Omental fat pad (tissue), 4 donors: ENCODE results near the gene PISD. TPM values are rescaled to one million over a fixed set of nuclear protein-coding genes. Genes with fewer than 3 reads are reported as not detected.
"Not testable (repeated sequence)": the region's sequence is repeated elsewhere in the genome, so short reads cannot be mapped to it uniquely, and the experiment has no call there.

Experiments
- ATAC-seq: fragments of 150-250 bp; one replicate; pipeline ENCODE4 v1.9.1; 2016; ENCODE audit warnings: mild to moderate bottlenecking, moderate library complexity; ENCODE audit not compliant: low FRiP score
- DNase-seq: peaks from one replicate; pipeline ENCODE4 v3.0.0-alpha.2; 2019; ENCODE audit warnings: low spot score
- CTCF ChIP-seq, 3 donors: fragments of 450-650 bp; IDR thresholded peaks; one replicate each; pipeline ENCODE4 v1.5.1; 2016 to 2017; ENCODE audit warnings: antibody characterized with exemption in 3 of 3, mild to moderate bottlenecking in 3 of 3, moderate library complexity in 2 of 3
- total RNA-seq, 4 donors: library from RNA; depleted of rRNA; stranded (reverse); fragments of >200 nt; gene quantifications; one replicate each; pipeline ENCODE4 v1.1.0, GENCODE V29; 2016

PISD gene
- 100 to 1,000 TPM in 3 of 4 donors, 10 to 100 TPM in 1; 55.2 to 165 (median 122) TPM for total RNA-seq

DNA sequence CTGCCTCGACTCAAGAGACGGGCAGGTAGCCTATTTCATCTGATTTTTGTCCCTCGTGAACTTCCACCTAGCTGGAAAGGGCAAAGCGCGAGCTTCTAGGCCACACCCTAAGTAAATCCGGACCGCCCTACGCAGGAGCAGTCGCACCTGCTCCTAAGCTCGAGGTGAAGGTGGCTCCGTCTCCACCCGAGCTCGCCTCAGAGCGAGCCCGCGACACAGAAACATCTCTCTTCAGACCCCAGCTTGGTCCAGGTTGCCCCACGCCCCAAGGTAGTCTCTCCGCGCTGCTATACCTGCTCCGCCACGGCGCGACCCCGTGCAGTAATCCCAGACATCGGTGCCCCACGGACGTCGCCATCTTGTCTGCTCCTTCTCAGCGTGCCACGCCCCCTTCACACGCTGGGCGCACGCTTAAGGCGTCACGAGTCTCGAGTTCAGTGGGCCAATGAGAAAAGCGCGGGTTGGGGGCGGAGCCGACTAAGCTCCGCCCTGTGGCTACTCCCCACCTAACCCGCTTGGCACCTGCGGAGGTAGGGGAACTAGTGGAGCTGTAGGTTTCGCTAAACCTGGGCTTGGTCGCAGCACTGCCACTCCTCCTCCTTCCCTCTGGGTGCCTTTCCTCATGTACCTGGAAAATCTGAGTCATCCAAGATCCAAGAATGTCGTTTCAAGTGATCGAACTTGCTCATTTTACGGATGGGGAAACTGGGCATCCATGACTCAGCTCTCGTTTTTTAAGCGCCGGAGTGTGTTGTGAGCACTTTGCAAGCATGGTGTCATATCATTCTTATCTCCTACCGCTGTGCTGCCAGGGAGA, at the start of gene PISD:
PISD (minus strand) TSS at position 365 of the 817 bp plus-strand sequence; CDS start at position 358, 7 bp downstream.
- no peak for TF ChIP-seq CTCF (IDR thresholded peaks at IDR 0.05)
- ATAC-seq, result peak; percentile 84
- DNase-seq, result peak; percentile 89

DNA sequence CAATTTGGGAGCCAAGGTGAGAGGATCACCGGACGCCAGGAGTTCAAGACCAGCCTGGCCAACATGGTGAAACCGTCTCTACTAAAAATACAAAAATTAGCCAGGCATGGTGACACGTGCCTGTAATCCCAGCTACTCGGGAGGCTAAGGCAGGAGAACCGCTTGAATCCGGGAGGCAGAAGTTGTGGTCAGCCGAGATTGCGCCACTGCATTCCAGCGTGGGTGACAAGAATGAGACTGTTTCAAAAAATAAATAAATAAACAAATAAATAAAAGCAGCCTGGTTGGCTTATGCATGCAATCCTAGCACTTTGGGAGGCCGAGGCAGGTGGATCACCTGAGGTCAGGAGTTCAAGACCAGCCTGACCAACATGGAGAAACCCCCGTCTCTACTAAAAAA, 49.2 kb upstream of the PISD start:
- ATAC-seq, result not testable (repeated sequence)

DNA sequence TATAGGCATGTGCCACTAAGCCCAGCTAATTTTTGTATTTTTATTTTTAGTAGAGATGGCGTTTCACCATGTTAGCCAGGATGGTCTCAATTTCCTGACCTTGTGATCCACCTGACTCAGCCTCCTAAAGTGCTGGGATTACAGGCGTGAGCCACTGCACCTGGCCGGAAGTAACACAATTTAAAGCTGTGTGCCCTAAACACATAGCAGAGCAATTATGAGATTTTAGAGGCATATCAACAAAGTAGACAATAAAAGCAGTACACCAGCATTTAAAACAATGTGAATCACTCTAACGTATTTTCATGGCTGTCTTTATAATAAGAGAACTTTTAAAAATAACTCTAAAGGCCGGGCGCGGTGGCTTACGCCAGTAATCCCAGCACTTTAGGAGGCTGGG, 45.5 kb upstream of the PISD start:
- TF ChIP-seq CTCF (IDR thresholded peaks at IDR 0.05), result no peak
- DNase-seq (no peak), ATAC-seq (no peak)

More for the DNA sequence above, 49.2 kb upstream of the PISD start:
- not testable (repeated sequence) for DNase-seq

GRCh38 chr22:31695423-31695822, 33.4 kb upstream of the PISD start:
- no peak for ATAC-seq
- TF ChIP-seq CTCF (IDR thresholded peaks at IDR 0.05), result no peak
- DNase-seq, result no peak

GRCh38 chr22:31694046-31694445, 32.0 kb upstream of the PISD start:
- DNase-seq, ATAC-seq: not testable (repeated sequence)

DNA sequence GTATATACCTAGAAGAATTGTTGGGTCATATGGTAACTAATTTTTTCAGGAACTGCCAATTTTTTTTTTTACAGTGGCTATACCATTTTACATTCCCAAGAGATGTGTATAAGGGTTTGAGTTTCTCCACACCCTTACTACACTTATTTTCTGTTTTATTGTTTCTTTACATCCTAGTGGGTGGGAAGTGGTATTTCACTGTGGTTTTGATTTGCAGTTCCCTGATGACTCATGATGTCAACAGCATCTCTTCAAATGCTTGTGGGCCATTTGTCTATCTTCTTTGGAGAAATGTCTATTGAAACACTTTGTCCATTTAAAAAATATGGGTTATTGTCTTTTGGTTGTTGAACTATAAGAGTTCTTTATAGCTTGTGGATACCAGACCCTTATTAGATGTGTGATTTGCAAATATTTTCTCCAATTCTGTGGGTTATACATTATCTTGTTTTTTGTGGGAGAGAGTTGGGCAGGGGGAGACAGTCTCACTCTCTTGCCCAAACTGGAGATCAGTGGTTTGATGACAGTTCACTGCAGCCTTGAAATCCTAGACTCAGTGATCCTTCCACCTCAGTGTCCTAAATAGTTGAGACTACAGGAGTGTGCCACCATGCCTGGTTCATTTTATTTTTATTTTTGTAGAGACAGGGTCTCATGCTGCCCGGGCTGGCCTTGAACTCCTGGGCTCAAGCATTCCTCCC, 30.3 kb upstream of the PISD start:
- no peak for ATAC-seq
- DNase-seq, result no peak
- no peak for TF ChIP-seq CTCF (IDR thresholded peaks at IDR 0.05)

DNA sequence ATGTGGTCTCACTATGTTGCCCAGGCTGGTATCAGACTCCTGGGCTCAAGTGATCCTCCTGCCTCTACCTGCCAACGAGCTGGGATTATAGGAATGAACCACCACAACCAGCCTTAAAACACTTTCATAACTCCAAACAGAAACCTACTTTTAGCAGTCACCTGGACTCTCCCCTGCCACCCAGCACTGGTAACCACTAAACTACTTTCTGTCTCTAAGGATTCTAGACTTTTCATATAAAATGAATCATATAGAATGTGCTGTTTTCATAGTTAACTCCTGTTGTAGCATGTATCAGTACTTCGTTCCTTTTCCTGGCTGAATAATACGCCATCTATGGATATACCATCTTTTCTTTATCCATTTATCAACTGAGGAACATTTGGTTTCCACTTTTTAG, 29.4 kb upstream of the PISD start:
- DNase-seq (no peak), ATAC-seq (no peak)

More for the DNA sequence above, 29.4 kb upstream of the PISD start:
- no peak for TF ChIP-seq CTCF (IDR thresholded peaks at IDR 0.05)
